Hematopoietic multipotent progenitor cell treated with erythropoietin and hydrocortisone succinate and interleukin-3 and kit ligand, for 4 days (in vitro differentiated cells): ENCODE measurements around the gene PLA2G6.
A peak's percentile ranks its signal among the peaks of the same experiment; 100 is the strongest.
"Not testable (repeated sequence)": the region's sequence is repeated elsewhere in the genome, so short reads cannot be mapped to it uniquely, and the experiment has no call there.

Experiments used
- DNase-seq: peaks from one replicate; pipeline ENCODE4 v3.0.0-alpha.2; 2015

PLA2G6 gene

DNA sequence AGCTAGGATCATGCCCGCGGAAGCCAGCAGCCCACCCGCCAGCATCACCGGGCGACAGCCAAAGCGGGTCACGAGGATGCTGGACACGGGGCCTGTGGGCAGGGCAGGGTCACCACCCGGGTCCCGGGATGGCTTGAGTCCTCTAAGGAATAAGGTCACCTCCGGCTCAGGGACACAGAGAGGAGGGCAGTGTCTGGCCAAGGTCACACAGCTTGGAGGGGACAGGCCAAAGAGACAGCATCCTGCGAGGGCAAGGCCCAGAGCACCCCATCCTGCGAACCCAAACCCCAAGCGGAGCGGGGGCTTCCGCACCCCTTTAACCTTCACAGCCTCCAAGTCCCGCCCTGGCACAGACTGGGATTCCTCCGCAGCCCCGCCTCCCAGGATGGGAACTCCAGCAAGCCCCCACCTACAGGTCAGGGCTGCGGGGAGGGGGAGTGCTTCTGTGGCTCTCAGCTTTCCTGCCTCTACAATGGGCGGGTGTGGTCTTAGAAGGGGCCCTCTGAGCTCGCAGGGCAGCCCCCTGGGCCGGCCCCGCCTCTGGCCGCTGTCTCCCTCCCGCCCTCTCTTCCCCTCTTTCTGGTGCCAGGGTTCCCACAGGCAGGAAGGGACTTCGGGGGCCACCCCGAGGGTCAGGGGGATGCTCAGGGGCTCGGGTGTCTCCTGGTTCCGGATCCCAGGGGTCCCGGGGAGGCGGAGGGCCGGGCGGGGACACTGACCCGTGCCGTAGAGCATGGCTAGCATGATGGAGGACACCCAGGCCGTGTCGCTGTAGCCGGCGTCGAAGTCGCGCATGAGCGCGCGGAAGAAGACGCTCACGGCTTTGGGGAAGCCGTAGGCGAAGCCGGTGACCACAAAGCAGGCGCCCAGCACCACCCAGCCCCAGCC lies 99.4 kb downstream of the PLA2G6 start:
- DNase-seq, result peak; percentile 48

DNA sequence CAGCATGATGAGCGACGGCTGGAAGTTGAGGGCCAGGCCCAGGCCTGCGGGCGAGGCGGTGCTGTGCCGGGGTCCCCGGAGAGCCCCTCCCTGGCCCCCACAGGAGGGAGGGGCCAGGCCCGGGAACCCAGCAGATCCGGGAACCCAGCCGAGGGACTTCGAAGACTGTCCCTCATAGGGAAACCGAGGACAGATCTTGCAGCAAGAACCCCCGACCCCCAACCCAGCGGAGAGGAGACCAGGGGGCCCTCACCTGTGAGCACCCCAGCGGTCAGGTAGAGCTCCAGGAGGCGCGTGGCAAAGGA lies 100.0 kb downstream of the PLA2G6 start:
- no peak for DNase-seq

DNA sequence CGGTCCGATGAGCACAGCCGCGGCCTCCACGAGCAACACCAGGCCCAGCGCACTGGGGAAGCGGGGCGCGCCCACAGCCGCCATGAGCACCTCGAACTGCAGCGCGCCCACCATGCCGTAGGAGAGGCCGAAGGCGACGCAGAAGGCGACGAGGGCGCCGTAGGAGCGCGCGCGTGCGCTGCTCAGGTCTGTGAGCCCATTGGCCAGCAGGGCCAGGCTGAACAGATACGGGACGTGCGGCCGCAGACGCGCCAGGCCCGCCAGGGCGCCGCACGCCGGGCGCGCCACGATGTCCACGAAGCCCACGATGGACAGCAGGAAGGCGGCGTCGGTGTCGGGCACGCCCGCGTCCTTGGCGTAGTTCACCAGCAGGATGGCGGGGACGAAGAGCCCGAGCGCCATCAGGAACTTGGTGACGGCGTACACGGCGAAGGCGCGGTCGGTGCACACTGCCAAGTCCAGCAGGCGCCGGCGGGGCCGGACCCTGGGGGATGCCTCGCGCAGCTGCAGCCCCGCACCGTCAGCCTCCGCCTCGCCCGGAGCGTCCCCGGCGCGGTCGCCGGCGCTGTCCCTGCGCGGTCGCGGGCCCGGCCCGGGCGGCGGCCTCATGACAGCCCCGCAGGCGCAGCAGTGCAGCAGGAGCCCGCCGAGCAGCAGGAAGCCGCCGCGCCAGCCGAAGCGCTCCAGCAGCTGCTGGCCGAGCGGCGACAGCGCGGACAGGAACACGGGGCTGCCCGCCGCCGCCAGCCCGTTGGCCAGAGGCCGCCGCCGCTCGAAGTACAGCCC lies 100.6 kb downstream of the PLA2G6 start:
- DNase-seq, result peak; percentile 60

DNA sequence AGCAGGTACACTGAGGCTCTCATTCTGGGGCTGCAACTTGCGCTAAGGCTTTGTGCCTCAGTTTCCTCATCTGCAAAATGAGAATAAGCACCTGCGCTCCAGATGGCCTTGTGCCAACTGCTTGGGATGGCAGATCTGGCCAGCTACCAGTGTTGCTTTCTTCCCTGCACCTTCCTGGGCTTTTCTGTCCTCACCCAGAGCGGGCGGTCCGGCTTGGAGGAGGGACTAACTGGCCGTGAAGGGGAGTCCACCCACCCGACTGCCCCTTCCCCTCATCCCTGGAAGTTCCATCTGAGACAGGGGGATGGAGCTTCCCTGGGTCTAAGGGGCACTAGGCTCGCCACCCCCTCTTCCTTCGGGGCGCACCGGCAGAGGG lies 101.2 kb downstream of the PLA2G6 start:
- DNase-seq, result no peak

DNA sequence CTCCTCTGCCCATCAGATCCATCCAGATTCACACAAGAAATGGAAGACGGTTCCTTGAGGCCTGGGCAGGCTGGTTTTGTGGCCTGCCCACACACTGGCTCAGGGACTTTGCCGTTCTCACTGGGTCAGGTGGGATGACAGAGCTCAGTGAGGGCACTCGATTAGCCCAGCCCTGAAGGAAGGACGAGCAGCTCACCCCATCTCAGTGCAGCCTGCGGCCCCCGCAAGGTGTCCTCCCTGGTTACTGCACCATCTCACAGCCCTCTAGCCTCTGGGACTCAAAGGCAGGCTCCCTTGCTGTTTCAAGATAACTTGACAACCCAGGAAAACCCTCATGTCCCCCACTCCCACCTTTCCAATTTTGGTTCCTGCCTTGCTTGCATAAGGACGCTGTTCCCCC lies 101.8 kb downstream of the PLA2G6 start:
- no peak for DNase-seq

DNA sequence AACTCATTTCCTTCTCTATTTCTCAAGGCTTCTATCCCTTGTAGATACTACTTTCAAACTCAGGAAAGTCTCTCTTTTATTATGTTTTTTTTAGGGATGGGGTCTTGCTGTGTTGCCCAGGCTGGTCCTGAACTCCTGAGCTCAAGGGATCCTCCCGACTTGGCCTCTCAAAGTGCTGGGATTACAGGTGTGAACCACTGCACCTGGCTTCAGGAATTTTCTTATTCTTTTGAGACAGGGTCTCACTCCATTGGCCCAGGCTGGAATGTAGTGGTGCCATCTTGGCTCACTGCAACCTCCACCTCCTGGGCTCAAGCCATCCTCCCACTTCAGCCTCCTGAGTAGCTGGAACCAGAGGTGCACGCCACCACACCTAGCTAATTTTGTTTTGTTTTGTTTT lies 102.4 kb downstream of the PLA2G6 start:
- not testable (repeated sequence) for DNase-seq

DNA sequence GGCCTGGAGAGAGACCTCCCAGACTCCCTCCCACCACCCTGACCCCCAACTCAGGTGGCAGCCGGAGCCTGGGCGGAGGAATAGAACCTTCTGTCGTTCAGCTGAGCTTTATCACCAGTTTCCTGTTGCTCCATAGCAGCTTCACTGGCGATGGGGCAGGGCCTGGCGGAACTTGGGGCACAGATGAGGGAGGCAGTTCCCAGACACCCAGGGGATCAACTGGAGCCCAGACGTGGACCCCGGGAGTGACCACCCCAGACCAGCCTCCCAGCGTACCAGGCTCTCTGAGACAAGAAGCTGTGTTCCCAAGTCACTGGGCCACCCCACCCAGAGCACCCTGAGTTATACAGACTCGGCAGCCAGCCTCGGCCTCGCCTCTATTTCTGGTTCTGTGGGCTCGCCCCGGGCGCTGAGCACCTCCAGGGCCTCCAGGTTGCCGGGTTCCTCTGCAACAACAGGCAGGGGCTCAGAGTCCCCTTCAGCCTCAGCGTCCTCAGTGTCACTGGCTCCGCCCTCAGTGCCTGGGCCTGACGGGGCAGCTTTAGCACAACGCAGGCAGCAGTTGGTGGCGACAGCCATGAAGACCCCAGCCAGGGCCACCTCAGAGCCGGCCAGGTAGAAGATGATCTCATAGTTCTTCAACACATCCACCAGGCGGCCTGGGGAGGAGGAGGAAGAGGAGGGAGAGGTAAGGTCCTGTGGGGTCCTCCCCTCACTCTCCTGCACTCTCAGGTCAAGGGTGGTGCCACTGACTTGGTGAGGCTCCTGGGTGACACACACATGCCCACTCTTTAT lies 103.4 kb downstream of the PLA2G6 start:
- no peak for DNase-seq

DNA sequence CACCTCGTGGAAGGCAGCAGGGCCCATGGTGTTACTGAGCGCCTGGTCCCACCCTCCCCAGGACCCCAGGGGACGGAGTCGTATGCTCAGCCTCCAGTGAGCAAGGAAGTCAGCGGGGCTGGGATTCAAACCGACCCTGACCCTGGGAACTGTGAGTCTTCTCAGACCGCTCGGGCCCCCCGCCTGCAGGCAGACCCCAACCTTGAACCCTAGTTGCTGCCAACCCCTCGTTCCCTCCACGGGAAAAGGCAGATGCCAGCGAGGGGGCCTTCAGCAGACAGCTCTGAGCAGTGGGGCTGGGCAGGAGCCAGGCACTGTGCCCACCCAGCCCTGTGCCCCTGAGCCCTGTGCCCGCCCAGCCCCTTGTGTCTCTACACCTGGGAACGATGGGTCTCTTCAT lies 104.0 kb downstream of the PLA2G6 start:
- no peak for DNase-seq

DNA sequence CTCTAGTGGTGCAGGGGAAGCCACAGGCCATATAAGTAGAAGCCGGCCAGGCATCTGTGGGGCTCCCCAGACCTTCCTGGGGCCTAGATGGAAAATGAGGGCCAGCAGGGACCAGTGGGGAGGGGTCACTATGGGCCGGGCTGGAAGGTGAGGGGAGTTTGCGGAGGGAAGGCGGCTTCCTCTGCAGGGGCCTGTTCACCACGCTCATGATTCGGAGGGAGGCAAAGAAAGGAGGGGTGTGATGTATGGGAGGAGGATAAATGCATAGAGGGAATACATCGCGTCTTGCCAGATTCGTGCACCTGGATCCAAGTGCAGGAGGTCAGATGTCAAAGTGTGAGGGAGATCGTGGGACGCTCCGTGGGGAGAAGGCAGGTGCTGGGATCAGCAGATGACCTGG lies 104.5 kb downstream of the PLA2G6 start:
- no peak for DNase-seq

DNA sequence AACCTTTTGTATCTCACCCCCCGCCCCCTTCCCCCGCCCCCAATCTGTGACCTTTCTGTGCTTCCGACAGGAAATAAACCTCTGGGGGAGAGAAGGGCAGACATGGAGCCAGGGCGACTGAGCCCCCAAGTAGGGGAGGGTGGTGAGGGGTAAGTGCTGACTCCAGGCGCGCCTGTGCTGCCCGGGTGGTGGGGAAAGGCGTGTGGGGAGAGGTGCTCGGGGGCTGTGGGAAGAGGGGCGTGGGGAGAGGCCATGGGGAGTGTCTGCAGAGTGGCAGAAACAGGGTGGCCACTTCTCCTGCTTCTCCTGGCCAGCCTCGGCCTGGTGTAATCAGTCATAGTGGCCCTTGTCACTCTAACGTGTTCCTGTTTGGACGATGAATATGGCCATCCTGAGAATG lies 105.7 kb downstream of the PLA2G6 start:
- DNase-seq, result no peak

DNA sequence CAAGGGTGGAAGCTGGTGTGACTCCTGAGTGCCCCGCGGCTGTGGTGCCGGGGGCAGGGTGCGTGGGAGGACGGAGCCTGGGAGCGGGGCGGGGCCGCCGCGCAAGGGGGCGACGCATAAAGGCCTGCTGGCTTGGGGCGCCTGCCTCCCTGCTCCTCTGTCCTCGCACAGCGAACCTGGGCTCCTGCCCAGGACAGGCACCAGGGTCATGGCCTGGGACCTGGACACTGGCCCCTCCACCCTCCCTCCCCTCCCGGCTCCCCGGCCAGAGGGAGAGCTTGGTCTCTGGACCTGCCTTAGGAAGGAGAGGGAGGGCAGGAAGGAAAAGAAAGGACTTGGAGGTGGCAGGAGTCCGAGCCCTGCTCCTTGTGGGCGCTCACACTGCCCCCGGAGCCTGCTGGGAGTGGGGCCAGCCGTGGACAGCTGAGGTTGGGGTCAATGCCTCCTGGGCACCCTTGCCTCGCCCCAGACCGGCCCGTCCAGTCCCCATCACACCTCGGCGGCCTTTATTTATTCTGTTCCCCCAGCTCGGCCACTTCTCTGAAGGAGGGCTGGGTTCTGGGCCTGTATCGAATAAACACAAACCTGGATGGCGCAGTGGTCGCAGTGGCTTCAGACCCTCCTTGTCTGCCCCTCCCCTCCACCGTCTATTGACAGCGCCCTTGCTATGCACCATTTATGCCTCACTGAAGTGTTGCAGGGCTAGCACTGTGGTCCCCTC lies 106.4 kb downstream of the PLA2G6 start:
- DNase-seq, result no peak

DNA sequence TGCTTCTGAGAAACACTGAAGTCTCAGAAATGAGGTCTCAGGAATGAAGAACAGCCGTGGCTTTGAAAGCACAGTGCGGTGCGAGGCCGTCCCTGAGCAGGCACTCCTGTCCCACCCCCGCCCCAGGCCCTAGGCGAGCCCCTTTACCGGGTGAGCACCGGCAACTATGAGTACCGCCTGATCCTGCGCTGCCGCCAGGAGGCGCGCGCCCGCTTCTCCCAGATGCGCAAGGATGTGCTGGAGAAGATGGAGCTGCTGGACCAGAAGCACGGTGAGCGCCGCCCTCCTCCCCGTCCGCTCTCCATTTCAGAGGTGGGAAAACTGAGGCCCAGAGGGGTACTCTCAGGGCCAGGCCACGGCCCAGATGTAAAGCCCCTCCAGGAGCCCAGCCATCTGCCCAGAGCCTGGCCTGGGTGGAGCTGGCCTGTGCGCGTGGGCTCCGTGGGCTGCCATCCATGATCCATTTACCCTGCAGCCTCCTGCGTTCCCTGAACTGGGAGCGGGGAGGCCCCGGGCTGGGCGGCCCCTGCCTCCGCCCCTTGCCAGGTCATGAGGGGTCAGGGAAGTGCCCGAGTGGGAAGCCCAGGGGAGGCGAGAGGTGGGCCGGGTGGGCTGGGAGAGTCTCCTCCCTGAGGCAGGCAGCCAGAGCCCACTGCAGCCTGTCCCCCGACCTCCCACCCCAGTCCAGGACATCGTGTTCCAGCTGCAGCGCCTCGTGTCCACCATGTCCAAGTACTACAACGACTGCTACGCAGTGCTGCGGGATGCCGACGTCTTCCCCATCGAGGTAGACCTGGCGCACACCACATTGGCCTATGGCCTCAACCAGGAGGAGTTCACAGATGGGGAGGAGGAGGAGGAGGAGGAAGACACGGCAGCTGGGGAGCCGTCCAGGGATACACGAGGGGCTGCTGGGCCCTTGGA lies 107.2 kb downstream of the PLA2G6 start:
- no peak for DNase-seq

DNA sequence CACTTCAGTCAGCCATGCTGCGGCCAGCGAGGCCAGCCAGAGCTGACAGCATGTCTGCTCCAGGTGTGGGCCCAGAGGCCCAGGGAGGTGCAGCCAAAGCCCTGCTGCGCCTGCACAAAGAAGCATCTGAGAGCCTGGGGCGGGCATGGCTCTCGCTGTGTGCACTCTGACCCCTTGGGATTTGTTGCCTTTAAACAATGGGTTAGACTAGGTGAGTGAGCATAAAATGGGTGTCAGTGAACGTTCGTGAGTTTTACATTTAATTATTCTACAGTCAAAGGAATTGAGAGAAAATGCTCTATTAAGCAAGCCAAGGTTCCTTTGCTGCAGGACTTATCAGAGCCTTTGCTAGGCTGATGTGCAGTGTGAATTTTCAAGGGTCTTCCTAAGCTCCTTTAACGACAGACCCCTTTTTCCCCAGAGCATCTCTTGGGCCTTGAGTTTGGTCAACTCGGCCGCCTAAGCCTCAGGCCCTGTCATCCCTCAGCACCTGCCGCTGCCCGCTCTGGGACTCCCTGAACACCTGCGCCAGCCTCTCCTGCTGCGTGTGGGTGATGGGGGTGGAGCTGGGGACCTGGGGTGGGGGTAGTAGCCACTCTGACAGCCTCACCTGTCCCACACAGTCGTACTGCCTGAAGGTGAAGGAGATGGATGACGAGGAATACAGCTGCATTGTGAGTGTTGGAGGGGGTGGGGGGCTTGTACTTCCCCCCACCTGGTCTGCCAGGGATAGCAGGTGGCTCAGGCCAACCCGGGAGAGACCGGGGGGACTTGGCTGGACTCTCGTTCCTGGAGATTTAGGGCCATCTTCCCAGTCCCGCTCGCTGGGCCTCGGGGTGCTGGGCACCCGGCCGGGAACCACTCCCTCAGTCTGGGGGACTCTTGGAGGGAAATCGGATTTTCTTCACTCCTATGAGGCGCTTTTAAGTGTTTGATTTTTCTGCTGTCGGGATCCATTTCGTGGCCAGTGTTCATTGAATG lies 108.2 kb downstream of the PLA2G6 start:
- DNase-seq, result no peak

DNA sequence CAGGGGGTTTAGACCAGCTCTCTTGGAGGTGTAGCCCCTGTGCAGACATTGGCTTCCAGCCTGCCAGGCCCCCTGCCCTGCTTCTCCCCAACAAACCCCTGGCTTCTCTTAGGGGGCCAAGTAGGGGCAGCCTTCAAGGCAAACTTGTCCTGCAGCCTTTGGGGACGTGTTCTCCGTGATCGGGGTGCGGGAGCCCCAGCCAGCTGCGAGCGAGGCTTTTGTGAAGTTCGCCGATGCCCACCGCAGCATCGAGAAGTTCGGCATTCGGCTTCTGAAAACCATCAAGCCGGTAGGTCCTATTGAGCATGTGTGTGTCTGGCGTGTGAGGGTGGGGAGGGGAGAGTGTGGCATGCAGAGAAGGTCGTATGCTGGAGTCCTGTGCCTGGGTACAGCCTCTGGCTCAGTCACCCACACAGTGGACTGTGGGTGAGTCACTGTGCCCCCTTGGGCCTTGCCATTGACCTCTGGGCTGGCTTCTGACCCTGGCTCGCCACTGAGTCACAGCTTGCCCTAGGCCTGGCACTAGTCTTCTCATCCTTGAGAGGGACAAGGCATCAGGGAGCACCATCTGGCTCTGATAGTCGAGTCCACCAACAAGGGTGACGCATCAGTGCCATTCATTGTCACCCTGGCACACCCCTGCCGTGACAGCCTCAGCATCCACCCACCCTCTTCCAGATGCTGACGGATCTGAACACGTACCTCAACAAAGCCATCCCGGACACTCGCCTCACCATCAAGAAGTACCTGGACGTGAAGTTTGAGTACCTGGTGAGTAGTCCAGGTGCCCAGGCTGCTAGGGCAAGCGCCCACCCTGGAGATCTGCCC lies 109.1 kb downstream of the PLA2G6 start:
- no peak for DNase-seq

DNA sequence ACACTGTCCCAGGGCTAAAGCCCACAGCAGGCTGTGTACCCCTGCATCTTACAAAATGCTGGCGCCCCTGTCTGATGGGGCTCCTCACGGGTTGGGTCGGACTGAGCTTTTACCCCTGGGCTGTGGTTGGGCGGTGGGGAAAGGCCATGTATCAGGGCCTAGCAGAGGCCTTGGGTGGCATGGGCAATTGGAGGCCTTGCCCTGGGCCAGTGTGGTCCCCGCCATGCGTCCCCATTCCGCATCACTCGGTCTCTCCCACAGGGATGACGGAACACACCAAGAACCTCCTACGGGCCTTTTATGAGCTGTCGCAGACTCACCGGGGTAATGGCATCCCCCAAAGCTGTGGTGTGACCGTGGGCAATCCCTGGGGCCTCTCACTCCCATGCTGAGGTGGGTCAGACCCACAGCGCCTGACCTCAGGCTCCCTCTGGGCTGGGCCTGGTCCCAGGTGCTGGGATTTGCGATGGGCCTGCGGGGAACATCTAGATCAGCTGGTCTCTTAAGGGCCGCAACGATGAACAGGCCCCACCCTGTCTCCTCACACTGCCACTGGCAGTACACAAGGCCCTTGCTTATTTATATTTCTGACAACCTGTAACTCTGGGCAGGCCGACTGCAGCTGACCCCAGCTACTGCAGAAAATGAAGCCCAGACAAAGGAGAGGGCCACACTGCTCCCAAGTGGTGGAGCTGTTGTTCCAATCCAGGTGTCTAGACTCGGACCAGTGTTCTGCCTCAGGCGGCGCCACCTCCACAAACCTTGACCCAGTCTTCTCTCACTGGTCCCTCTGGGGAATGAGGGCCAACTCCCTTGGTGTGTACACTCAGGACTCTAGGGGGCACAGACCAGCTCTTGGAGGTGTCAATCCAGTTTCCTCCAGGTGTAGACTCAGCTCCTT lies 110.0 kb downstream of the PLA2G6 start:
- no peak for DNase-seq

DNA sequence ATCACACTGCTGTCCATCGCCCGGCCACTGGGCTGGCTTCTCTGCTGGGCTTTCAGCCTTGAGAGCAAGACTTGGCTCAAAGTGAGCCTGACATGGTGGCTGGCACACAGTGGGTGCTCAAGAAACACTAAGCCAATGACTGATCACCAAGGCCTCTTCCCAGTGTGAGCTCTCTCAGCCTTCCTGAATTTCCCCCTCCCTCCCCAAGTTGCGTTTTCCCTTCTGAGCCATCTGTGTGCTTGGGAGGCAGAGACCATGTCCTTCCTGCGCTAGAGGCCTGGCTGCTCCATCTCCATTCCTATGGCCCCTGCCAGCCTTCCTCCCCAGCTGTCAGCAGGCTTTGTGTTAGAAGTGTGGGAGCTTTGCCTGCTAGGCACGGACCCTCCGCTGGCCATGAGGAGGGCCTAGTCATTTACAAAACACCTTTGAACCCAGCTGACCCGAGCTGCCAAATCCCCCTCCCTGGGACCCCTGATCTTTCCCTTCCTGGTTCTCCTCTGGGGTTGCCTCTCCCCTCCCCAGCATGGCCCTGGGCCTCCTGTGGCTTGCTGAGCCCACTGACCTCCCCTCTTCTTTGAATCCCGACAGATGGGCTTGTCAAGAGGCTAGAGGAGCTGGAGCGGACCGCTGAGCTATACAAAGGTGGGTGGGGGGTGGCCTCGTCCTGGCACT lies 111.2 kb downstream of the PLA2G6 start:
- no peak for DNase-seq

DNA sequence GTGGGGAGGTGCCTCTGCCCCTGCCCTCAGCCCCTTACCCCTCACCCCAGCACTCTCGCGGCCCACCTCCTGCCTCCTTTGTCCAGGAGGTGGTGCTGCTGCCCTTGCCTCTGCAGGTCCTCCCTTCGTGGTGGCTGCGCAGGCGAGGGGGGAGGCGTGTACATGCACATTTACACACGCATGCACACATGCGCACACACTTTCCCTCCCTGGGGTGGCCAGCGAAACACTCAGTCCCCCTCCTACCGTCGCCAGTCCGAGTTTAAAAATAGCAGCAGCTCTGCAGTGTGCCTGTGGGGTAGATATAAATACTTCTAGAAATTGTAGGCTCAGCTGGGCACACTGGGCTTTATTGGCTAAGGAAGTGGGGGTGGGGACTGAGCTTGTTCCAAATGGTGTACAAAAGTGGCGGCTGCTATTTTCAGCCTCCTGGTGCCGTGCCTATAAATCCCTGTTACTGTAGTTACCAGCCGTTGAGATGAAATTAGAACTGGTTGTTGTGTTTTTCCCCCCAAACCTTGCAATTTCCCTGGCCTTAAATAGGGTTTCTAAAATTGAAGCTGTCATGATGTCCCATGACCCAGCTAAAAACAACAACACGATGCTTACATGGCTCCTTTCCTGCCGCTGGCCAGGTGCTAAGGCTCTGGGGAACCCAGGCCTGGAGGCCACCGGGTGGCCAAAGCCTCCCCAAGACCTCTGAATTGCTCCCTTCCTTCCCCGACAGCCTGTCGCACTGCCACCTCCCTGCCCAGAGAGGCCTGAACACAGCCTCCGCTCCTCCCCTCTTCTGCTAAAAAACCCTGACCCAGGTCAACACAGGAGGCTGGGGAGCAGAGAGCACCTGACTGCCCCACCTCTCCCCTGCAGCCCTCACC lies 112.0 kb downstream of the PLA2G6 start:
- DNase-seq, result peak; percentile 27
